Measurements from ENCODE around the gene DNAJC18.

DNA sequence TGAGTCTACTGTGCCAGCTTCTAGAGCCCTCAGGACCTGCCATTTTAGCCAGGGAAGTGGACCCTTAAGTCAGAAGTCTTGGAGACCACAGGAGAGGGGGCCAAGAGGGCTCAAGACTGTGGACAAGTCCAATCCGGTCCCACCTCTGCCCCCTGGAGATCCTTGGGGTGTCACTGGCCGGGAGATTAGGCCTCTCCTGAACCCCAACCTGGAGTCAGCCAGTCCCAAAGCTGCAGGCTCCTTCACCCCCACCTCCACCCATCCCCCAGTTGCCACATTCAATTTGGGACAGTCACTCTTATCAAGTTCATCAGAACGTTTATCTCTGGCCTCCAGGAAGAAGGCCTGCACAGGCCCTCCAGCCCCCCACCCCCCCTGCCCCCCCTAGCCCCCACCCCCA is 56.5 kb downstream of the DNAJC18 start:
- TF ChIP-seq, protein P1, sequence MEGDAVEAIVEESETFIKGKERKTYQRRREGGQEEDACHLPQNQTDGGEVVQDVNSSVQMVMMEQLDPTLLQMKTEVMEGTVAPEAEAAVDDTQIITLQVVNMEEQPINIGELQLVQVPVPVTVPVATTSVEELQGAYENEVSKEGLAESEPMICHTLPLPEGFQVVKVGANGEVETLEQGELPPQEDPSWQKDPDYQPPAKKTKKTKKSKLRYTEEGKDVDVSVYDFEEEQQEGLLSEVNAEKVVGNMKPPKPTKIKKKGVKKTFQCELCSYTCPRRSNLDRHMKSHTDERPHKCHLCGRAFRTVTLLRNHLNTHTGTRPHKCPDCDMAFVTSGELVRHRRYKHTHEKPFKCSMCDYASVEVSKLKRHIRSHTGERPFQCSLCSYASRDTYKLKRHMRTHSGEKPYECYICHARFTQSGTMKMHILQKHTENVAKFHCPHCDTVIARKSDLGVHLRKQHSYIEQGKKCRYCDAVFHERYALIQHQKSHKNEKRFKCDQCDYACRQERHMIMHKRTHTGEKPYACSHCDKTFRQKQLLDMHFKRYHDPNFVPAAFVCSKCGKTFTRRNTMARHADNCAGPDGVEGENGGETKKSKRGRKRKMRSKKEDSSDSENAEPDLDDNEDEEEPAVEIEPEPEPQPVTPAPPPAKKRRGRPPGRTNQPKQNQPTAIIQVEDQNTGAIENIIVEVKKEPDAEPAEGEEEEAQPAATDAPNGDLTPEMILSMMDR (conservative IDR thresholded peaks at IDR 0.05; ENCODE audit: low read length) = no peak
- TF ChIP-seq EZH2phosphoT487 (IDR thresholded peaks at IDR 0.05; ENCODE audit: borderline replicate concordance) = no peak
